ENCODE data around the gene SLC1A2.

The SLC1A2 gene

GRCh38 chr11:35419184-35419829 lies at the start of gene SLC1A2:
Gene SLC1A2 (minus strand): TSS chr11:35419558. CDS start chr11:35418966, 592 bp downstream.
- FAIRE-seq, result no peak

- no peak for FAIRE-seq
These were observed 46.7 kb upstream of the SLC1A2 start for GRCh38 chr11:35466058-35466457.

GRCh38 chr11:35464308-35464707 lies 45.0 kb upstream of the SLC1A2 start:
- no peak for FAIRE-seq

- no peak for FAIRE-seq
These were observed 44.0 kb upstream of the SLC1A2 start for GRCh38 chr11:35463331-35463751.

GRCh38 chr11:35461917-35462538 lies 42.7 kb upstream of the SLC1A2 start:
- FAIRE-seq, result no peak

GRCh38 chr11:35459489-35459888 lies 40.1 kb upstream of the SLC1A2 start:
- FAIRE-seq, result no peak

- FAIRE-seq, result no peak
These were observed 39.5 kb upstream of the SLC1A2 start for GRCh38 chr11:35458846-35459245.

GRCh38 chr11:35454362-35454761 lies 35.0 kb upstream of the SLC1A2 start:
- no peak for FAIRE-seq

- FAIRE-seq, result no peak
These were observed 17.4 kb upstream of the SLC1A2 start for GRCh38 chr11:35436581-35437250.

GRCh38 chr11:35433588-35433987 lies 14.2 kb upstream of the SLC1A2 start:
- FAIRE-seq, result no peak

- FAIRE-seq, result no peak
These were observed 13.1 kb upstream of the SLC1A2 start for GRCh38 chr11:35432464-35432863.

- FAIRE-seq, result no peak
These were observed 7.7 kb upstream of the SLC1A2 start for GRCh38 chr11:35427071-35427470.

GRCh38 chr11:35426351-35426750 lies 7.0 kb upstream of the SLC1A2 start:
- FAIRE-seq, result no peak

- no peak for FAIRE-seq
These were observed 6.3 kb upstream of the SLC1A2 start for GRCh38 chr11:35425603-35426212.

GRCh38 chr11:35424157-35424940 lies 5.0 kb upstream of the SLC1A2 start:
- FAIRE-seq, result no peak

GRCh38 chr11:35420371-35420770 lies 1.0 kb upstream of the SLC1A2 start:
- no peak for FAIRE-seq

GRCh38 chr11:35419830-35420333 lies 524 bp upstream of the SLC1A2 start:
- no peak for FAIRE-seq

GRCh38 chr11:35418282-35419183 lies 825 bp downstream of the SLC1A2 start:
- no peak for FAIRE-seq

- no peak for FAIRE-seq
These were observed 3.9 kb downstream of the SLC1A2 start for GRCh38 chr11:35415487-35415886.

GRCh38 chr11:35414776-35415175 lies 4.6 kb downstream of the SLC1A2 start:
- FAIRE-seq, result no peak

- no peak for FAIRE-seq
These were observed 5.0 kb downstream of the SLC1A2 start for GRCh38 chr11:35414311-35414710.

- FAIRE-seq, result no peak
These were observed 5.8 kb downstream of the SLC1A2 start for GRCh38 chr11:35413598-35413997.
